ENCODE results near the gene OPN1MW. TPM values are rescaled to one million over a fixed set of nuclear protein-coding genes. Genes with fewer than 3 reads are reported as not detected.

The OPN1MW gene
- not detected in 2 replicates for total RNA-seq

DNA sequence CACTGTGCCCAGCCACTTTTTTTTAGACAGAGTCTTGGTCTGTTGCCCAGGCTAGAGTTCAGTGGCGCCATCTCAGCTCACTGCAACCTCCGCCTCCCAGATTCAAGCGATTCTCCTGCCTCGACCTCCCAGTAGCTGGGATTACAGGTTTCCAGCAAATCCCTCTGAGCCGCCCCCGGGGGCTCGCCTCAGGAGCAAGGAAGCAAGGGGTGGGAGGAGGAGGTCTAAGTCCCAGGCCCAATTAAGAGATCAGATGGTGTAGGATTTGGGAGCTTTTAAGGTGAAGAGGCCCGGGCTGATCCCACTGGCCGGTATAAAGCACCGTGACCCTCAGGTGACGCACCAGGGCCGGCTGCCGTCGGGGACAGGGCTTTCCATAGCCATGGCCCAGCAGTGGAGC, at the start of gene OPN1MW:
Gene OPN1MW, plus strand, starts transcription at position 301 of the 400 bp plus-strand sequence. Its CDS starts 82 bp downstream, at position 383.

DNA sequence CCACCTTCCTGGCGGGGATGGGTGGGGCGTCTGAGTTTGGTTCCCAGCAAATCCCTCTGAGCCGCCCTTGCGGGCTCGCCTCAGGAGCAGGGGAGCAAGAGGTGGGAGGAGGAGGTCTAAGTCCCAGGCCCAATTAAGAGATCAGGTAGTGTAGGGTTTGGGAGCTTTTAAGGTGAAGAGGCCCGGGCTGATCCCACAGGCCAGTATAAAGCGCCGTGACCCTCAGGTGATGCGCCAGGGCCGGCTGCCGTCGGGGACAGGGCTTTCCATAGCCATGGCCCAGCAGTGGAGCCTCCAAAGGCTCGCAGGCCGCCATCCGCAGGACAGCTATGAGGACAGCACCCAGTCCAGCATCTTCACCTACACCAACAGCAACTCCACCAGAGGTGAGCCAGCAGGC, 38.4 kb upstream of the OPN1MW start, which contains the start of gene OPN1LW:
Gene OPN1LW, plus strand, starts transcription at position 234 of the 400 bp plus-strand sequence. Its CDS starts 41 bp downstream, at position 275.

DNA sequence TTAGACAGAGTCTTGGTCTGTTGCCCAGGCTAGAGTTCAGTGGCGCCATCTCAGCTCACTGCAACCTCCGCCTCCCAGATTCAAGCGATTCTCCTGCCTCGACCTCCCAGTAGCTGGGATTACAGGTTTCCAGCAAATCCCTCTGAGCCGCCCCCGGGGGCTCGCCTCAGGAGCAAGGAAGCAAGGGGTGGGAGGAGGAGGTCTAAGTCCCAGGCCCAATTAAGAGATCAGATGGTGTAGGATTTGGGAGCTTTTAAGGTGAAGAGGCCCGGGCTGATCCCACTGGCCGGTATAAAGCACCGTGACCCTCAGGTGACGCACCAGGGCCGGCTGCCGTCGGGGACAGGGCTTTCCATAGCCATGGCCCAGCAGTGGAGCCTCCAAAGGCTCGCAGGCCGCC, 37.1 kb downstream of the OPN1MW start, which contains the start of gene OPN1MW2:
Gene OPN1MW2, plus strand, starts transcription at position 301 of the 400 bp plus-strand sequence. Its CDS starts 60 bp downstream, at position 361.

Other genes with a start within 250 kb of the OPN1MW start
- 55.9 and 63.4 TPM in 2 replicates for gene NAA10, start 247.6 kb upstream of the OPN1MW start, total RNA-seq
- 5.5 and 6.2 TPM in 2 replicates for gene RENBP, start 238.0 kb upstream of the OPN1MW start, total RNA-seq
- 32.9 and 33.0 TPM in 2 replicates for gene HCFC1, start 210.8 kb upstream of the OPN1MW start, total RNA-seq
- 7.0 and 7.3 TPM in 2 replicates for gene TMEM187, start 209.8 kb upstream of the OPN1MW start, total RNA-seq
- 89.9 and 94.7 TPM in 2 replicates for gene IRAK1, start 162.7 kb upstream of the OPN1MW start, total RNA-seq
- gene MECP2, start 84.9 kb upstream of the OPN1MW start, total RNA-seq, result 40.7 TPM in 2 replicates
- not detected in 2 replicates for gene OPN1LW, start 38.4 kb upstream of the OPN1MW start, total RNA-seq
- not detected in 2 replicates for gene OPN1MW2, start 37.2 kb downstream of the OPN1MW start, total RNA-seq
- gene OPN1MW3, start 75.0 kb downstream of the OPN1MW start, total RNA-seq, result not detected in 2 replicates
- gene TEX28, start 112.5 kb downstream of the OPN1MW start, total RNA-seq, result not detected in 2 replicates
- not detected in 2 replicates for gene TKTL1, start 113.2 kb downstream of the OPN1MW start, total RNA-seq
- 4,119 and 4,322 TPM in 2 replicates for gene FLNA, start 192.0 kb downstream of the OPN1MW start, total RNA-seq
- 29.2 and 39.7 TPM in 2 replicates for gene EMD, start 196.7 kb downstream of the OPN1MW start, total RNA-seq
- 1,504 and 2,235 TPM in 2 replicates for gene RPL10, start 215.8 kb downstream of the OPN1MW start, total RNA-seq
- gene DNASE1L1, start 226.7 kb downstream of the OPN1MW start, total RNA-seq, result 54.7 and 73.2 TPM in 2 replicates
- 19.9 and 22.6 TPM in 2 replicates for gene TAFAZZIN, start 228.9 kb downstream of the OPN1MW start, total RNA-seq
- 52.0 and 53.1 TPM in 2 replicates for gene ATP6AP1, start 246.1 kb downstream of the OPN1MW start, total RNA-seq